Endometrial microvascular endothelial cells (primary cell): Measurements from ENCODE around the gene SLC25A51. TPM values are rescaled to one million over a fixed set of nuclear protein-coding genes. Genes with fewer than 3 reads are reported as not detected.
"Not testable (repeated sequence)": the region's sequence is repeated elsewhere in the genome, so short reads cannot be mapped to it uniquely, and the experiment has no call there.

Experiments used
- in situ Hi-C: cut with HindIII; loops from 2 replicates; pipeline ENCODE4 v1.10.0; 2017; ENCODE audit warnings: low sequenced_read_pairs, low pct_unique_long_range_greater_than_20kb; ENCODE audit errors: inconsistent ontology term
- total RNA-seq: library from RNA; depleted of rRNA; stranded (reverse); fragments of >200 nt; gene quantifications from one replicate; pipeline ENCODE4 v1.2.3, GENCODE V29; 2015; ENCODE audit errors: inconsistent ontology term

The SLC25A51 gene
- total RNA-seq, 1 donor from 2014 or later = 50.9 TPM

DNA sequence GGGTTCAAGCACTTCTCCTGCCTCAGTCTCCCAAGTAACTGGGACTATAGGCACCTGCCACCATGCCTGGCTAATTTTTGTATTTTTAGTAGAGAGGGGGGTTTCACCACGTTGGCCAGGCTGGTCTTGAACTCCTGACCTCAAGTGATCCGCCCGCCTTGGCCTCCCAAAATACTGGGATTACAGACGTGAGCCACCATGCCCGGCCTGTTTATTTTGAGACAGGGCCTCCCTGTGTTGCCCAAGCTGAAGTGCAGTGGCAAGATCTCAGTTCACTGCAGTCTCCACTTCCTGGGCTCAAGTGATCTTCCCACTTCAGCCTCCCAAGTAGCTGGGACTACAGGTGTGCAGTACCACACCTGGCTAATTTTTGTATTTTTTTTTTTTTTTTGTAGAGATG, 5.9 kb upstream of the SLC25A51 start:
- in situ Hi-C loops = not testable (repeated sequence)

DNA sequence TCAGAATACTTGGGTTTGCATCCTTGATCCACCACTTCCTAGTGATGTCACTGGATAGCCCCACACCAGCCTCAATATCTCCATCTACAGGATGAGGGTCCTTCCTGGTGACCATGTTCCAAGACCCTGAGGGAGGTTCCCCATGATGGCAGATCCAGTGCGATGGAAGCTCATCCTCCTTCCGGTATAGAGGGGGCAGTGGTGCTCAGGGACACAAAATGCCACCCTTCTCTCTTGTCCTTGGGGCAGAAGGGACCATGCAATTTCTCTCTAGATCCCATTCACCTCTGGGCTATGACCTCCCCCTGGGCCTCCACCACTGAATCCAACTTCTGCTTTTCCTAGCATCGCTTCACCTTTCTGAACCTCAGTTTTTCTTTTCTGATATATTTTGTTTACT, 5.4 kb upstream of the SLC25A51 start:
- in situ Hi-C loops = no loop called here

DNA sequence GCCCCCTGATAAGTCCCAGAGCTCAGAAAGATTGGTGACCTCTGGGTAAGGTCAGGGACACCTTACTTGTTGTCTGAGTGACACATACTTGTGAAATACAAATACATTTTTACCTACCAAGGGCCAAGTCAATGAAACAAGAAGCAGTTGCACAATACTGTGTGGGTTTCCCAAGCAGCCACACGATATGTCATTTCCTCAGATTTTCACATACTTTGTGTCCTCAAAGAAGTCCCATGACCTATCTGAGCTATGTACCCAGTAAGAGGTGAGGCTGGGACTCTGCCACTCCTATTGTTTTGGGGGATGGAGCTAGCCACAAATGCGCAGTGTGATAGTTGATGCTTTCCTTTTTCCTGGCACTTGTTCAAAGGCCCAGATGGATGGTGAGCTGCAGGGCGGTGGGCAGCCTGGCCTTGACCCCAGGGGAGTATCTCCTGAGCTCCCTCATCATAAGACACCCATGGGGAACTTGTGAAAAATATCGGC, 4.8 kb upstream of the SLC25A51 start:
- in situ Hi-C loops = no loop called here

DNA sequence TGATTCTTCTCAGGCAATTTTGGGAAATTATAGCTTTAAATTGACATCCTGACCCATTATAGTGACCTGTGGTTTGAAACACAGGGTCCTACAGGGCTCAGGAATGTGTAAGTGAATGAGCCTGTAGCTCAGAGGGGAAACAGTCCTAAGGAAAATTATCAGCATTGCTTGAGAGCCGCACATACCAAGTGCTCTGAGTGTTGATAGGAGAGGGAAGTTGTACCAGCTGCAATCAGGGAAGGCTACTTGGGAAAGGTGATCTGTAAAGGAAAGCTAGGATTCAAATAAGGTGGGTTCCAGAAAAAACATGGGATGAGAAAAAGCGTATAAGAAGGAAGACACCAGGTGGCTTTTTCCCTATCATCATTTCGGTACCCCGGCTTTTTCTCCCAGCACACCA, 4.4 kb upstream of the SLC25A51 start:
- in situ Hi-C loops = no loop called here

DNA sequence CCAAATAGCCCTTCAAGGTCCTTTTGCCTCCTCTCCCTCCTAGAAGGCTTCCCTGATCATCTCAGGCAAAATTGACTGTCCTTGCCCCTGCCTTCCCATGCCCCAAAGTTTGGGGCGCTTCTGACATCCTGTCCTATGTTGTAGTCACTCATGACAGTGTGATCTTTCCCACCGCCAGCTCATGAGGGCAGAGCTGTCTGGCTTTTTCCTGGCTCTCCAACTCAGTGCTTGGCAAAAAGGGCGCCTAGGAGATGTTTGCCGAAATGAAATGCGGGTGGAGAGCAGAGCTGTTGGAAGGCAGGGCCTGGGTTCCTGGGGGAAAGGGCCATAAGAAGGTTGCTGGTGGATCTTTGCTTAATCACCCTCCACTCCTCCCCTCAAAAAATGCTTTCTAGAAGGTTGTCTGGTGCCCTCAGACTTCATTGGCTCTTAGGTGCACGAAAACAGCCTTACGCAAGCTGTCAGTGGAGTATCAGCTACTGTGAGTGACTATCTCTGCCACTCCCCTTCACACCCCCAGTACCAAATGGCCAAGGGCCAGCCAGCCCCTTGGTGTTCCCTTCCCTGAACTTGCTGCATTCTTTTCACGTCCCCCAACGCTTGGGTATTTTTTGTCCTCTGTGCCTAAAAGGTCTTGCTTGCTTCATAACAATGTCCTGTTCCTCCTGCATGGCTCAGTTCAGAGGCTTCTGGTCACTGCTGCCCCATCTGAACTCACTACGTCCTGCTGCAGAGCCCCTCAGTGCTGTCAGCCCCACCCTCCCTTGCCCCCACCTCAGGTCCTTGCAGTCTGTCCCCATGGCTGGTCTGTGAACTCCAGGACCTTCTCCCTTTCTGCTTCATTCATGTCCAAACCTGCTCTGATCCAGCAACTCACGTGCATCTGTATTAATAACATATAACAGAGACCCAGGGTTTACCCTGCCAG, 2.6 kb upstream of the SLC25A51 start:
- in situ Hi-C loops = no loop called here

DNA sequence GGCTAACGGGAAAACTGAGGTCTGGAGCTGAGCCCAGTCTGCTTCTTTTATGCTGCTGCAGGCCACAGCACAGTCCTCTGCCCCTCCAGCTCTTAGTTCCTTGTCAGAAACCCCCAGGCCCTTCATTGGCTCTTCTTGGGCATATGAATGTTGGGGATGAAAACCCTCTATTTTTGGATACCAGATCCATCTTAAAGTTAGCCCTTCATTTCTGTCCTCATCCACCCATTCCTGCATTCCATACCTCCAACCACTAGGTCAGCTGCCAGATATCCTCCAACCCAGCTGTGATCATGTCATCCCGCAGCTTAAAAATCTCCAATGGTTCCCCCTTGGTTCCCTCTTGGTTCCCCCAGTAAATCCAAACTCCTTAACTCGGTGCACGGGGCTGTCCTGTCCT, 1.8 kb upstream of the SLC25A51 start:
- in situ Hi-C loops = no loop called here

DNA sequence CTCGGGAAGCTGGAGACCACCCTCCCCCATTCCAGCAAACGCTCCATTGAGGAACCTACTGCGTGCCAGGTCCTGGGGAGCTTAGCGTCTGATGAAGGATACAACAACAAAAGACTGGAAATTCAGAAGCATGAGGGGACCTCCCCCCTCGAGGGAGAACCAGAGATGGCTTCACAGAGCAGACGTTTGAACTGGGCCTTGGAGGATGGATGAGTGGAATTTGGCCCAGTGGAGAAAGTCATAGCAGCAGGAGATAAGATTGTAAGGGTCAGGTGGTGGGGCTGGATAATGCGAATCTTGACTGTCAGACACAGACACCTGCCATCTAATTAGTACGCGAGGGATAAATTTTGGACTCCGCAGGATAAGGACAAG, 1.2 kb upstream of the SLC25A51 start:
- in situ Hi-C loops = no loop called here

DNA sequence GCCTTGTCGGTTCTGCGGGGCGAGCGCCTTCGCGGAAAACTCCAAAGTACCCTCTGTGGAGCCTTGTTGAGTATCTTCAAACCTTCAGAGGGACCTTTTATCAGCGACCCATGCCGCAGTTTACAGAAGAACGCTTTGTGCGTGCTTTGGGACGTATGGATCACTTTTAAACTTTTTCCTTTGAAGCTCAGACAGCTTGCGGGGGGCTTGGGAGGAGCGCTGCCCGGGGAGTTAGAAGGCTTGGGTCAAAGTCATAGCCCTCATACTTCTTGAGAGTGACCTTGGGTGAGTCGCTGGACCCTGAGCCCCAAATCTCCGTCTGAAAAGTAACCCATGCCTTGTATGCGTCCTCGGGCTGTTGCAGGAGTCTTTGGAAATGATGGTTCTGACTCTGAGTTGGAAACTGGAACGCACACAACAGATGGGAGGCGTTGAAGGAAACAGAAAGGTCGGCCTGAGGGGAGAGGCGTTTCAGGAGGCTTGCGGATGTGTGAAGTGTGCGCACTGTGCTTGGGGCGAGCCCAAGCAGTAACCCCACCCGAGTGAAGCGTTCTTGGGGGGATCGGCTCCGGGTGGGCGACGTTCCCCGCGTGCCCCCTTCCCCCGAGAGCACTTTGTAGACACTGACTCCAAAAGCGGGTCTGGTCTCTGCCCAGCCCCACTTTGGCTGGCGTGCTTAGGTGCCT, 661 bp upstream of the SLC25A51 start:
- in situ Hi-C loops = no loop called here

DNA sequence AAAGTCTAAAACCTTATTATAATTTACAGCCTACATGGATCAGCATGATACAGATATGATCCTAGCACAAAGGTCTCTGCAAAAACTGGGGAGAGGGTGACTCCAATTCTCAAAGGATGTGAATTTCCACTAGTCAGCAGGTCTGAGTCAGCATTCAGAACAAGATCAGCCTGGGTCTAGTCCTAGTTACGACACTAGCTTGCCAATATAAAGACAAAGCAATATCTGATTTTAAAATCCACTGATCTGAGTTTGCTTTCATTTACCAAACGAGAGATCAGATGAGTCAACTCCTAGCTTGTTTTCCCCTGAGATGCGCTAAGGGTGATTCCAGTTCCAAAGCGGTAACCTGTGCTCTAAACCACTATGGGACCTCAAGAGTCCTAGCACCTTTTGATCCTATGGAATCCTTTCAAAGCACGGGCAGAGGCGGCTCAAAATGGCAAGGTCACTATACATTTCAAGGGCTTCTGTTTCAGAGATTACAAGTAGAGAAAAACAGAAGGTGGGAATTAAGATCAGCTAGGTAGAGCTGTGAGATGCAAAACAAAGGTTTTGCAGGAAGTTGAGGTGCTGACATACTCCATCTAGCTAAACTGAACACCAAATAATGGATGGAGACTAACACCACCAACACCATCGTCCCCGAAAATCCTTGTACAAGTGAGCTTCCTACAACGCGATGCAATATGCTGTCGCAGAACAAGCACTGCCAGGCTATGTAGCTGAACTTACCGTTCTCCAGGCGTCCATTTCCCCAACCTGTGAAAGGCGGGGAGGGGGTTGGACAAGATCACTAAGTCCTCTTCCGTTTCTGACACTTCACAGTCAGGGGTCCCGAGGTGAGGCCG, 906 bp downstream of the SLC25A51 start:
- in situ Hi-C loops = no loop called here

DNA sequence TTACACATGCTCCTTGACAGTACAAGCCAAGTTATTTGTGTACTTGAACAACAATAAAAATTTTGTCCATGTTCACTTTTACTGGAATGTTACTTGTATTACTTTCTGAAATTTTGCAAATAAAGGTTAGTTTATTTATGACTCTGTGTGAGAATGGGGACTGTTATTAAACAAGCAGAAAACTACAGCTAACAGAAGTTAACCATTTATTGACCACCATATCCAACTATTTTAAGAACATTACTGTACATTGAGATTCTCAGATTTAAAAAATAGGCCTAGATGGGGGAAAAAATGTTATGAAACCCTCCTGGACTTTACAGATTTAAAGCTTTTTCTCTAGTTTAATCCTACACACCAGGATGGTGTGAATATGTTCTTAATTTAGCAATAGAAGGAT, 1.8 kb downstream of the SLC25A51 start:
- in situ Hi-C loops = no loop called here

DNA sequence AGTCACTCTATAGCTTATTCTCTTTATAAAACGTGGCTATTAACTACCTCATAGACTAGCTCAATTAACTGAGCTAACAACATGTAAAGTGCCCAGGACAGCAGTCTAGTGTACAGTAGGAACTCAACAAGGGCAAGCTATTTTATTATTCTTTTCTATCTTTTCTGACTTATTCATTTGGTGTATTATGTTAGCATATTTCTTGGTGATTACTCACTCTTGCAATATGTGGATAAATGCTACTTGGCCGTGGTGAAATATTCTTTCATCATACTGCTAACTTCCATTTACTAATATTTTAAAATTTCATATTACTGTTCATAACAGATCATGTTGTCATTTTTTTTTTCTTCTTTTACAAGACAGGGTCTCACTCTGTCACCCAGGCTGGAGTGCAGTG, 4.9 kb downstream of the SLC25A51 start:
- in situ Hi-C loops = no loop called here

DNA sequence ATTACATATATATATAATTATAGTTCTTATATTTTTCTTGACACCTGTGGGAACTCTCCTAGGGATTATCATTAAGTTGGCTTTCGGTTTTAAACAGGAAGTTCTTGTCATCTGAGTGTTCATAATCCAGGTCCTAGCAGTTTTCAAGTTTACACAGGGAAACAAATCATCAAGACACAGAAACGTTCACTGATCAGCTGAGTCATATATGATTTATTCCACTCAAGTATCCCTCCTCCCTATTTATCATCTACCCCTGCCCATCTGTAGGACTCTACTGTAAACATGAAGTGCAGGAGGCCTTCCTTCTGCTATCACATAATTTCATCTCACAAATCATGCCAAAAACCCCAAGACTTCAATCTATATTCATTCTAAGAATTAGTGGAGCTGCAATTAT, 6.3 kb downstream of the SLC25A51 start:
- in situ Hi-C loops = no loop called here

DNA sequence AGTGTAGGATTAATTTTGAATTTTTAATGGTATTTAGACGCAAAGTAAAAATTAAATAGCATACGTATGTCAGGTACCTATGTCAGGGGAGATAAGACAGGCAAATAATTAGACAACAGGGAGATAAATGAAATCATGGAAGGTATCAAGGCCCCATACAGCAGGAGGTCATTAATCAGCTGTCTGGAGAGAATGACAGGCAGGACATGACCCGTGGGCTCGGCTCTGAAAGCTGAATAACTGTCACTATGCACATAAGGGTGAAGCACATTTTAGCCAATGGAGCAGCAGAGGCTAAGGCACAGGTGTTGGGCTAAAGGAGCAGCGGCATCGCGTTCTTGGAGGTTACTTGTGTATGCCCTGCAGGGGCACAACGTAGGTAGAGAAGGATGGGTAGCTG, 11.9 kb downstream of the SLC25A51 start:
- in situ Hi-C loops = no loop called here

DNA sequence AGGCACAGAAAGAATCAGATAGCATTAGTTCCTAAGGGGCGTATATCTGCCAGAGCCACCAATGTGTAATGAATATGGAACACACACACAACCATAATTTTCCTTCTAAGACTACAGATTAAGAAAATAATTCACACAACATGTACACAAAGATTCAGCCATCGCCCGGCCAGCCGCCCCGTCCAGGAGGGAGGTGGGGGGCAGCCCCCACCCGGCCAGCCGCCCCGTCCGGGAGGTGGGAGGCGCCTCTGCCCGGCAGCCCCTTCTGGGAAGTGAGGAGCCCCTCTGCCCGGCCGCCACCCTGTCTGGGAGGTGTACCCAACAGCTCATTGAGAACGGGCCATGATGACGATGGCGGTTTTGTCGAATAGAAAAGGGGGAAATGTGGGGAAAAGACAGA, 12.9 kb downstream of the SLC25A51 start:
- in situ Hi-C loops = not testable (repeated sequence)

DNA sequence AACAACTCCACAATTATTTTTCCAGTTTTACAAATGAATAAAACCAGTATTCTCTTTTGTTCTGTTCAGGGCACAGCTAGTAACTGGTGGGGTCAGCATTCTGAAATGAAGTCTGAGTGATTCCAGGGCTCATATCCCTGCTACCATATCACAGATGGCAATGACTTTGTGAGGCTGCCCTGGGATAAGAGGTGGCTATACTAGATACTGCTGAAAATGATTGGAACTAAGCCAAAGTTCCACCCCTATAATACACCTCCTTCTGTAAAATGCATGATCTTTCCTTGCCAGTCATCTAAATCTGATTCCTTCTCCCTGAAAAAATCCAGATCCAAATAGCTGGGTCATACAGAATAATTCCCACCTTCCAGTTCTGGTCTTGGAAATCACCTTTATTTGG, 14.4 kb downstream of the SLC25A51 start:
- in situ Hi-C loops = no loop called here

DNA sequence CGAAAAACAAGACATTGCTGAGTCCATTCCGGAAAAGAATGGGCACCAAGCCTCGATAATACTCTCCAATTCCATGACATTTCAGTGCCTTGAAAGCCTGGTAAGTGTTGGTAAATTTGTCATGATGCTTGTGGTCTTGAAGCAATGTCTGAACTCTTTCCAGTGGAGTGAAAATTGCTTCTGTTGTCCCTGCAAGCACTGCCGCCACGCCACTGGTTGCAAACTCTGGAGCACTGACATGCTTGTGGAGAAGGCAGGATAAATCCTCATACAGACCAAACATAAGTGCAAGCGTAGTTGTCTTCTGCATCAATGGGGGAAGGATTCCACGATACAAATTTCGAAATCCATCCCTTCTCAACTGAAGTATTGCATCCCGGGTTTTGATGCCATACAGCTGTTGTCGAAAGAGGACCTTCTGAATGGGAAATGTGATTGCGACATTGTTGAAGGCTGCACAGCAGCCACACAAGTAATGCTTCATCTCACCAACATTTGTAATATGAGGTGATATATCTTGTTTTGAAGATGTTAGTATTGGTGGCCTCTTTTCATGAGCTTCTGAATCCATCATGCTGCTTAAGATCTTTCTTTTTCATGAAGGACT, 15.8 kb downstream of the SLC25A51 start:
- in situ Hi-C loops = not testable (repeated sequence)

DNA sequence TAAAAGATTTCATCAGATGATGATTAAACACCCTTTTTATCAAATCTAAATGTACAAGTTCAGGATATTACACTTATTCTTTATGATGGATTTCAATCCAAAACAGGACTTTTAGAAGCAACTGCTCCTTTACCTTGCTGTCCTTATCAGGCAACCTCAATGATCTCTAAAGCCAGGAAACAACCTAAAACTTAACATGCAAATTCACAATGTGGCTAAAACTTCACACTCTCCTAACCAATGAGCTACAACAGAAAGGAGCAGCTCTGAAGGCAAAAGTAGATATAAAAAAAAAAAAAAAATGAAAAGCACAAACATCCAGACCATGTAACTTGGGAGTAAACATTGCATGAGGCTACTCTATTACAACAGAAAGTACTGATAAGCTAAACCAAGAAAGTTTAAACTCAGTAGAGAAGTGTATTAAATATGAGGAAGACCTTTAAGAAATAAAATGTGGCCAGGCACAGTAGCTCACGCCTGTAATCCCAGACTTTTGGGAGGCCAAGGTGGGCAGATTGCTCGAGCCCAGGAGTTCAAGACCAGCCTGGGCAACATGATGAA, 22.9 kb downstream of the SLC25A51 start:
- in situ Hi-C loops = no loop called here

DNA sequence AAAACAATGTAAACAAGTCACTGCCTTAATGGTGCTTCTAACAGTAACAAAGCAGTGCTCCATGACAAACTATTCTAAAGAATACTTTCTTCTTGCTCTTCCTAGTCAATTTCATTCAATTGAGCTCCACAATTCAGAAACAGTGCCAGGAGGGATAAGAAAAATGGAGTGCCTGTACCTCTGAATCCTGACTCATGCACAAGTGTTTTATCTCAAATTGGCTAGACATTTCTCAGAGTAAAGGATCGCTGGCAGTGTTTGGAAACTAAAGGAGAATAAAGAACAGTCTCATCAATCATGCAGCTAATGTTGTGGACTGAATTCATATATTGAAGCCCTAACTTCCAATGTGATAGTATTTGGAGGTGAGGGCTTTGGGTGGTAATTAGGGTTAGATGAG, 27.6 kb downstream of the SLC25A51 start:
- in situ Hi-C loops = no loop called here

DNA sequence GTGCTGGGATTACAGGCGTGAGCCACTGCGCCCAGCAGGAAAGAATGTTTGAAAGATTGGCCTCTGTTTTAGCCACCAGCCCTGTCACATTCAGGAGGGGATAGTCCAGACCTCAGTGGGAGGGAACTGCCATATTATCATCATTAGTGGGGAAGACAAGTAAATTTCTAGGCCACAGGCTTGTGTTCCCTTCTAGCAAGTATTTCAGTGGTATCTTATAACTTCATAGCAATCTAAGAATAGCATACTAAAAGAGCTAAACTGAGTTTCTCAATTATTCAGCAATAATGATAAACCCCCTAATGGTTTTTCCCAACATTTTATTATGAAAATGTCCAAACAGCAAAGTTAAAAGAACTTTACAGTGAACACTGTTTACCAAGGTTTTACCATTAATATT, 30.0 kb downstream of the SLC25A51 start:
- in situ Hi-C loops = no loop called here
